ENCODE results near the gene HMCN1. TPM values are rescaled to one million over a fixed set of nuclear protein-coding genes. Genes with fewer than 3 reads are reported as not detected.

The HMCN1 gene
- total RNA-seq, 6 donors from 2014 or later = 15.7 to 43.3 (median 27.2) TPM

DNA sequence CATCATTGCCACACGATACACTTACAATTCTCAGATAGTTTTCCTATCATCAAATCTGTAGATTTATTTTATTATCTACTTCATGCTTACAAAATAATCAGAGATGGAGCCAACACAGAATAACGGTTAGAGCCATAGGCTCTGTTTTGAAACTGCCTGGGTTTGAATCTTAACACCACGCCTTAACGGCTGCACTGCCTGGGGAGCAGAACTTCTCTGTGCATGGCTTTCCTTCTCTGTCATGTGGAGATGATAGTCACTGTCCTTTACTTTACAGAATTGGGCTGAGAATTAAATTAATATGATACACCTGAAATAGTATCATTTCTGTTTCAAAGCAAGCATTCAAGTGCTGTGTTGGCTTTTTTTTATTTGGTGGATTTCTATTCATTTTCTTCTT is 177.8 kb downstream of the HMCN1 start:
- H3K27me3 ChIP-seq = peaks cover 0 to 3% (median 0%) of the 10 kb centered on the region in 4 donors
- H3K4me1 ChIP-seq = no peaks in the 10 kb centered on the region
- H3K36me3 ChIP-seq = no peaks in the 10 kb centered on the region
- no peaks in the 10 kb centered on the region for H3K9me3 ChIP-seq
- ATAC-seq (ENCODE audit: low FRiP score in 2 of 2) = no peak
- no peak for DNase-seq
- WGBS, 2 donors = 90 to 93% methylated on average over 4 of the region's 4 CpGs
- H3K4me3 ChIP-seq = no peak overlapping the region
- TF ChIP-seq, protein P1, sequence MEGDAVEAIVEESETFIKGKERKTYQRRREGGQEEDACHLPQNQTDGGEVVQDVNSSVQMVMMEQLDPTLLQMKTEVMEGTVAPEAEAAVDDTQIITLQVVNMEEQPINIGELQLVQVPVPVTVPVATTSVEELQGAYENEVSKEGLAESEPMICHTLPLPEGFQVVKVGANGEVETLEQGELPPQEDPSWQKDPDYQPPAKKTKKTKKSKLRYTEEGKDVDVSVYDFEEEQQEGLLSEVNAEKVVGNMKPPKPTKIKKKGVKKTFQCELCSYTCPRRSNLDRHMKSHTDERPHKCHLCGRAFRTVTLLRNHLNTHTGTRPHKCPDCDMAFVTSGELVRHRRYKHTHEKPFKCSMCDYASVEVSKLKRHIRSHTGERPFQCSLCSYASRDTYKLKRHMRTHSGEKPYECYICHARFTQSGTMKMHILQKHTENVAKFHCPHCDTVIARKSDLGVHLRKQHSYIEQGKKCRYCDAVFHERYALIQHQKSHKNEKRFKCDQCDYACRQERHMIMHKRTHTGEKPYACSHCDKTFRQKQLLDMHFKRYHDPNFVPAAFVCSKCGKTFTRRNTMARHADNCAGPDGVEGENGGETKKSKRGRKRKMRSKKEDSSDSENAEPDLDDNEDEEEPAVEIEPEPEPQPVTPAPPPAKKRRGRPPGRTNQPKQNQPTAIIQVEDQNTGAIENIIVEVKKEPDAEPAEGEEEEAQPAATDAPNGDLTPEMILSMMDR (IDR thresholded peaks at IDR 0.05) = no peak
- TF ChIP-seq POLR2A (IDR thresholded peaks at IDR 0.05) (no peak), POLR2AphosphoS5 (IDR thresholded peaks at IDR 0.05) (no peak), EP300 (IDR thresholded peaks at IDR 0.05) (no peak)
- H3K27ac ChIP-seq = no peak overlapping the region

DNA sequence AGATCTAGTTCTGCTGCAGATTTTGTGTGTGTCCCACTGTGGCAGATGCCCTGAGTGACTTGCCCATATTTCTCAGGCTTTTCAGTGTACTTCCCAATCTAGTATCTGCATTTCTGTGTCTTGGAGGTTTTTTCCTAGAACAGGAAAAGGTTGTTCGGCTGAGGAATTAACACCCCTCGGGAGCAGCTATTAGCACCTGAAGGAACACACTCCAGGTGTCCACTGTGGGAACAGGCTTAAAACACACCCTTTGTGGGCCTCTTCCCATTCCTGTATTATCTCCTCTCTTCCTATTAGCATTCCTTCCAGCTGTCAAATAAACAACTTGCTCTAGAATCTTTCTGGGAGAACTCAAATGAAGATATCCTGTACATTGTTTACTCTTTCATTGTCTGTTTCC is 178.3 kb downstream of the HMCN1 start:
- 34 to 64% methylated on average over 2 of the region's 2 CpGs for WGBS, 2 donors
- TF ChIP-seq, protein P1 (IDR thresholded peaks at IDR 0.05) = no peak
- no peak for TF ChIP-seq EP300 (IDR thresholded peaks at IDR 0.05)
- no peak for TF ChIP-seq POLR2AphosphoS5 (IDR thresholded peaks at IDR 0.05)
- TF ChIP-seq POLR2A (IDR thresholded peaks at IDR 0.05) = no peak
- ATAC-seq (ENCODE audit: low FRiP score in 2 of 2) = no peak

GRCh38 chr1:185914089-185914488 is 179.9 kb downstream of the HMCN1 start:
- Histone ChIP-seq H3K4me1 (no peaks in the 10 kb centered on the region), H3K36me3 (no peaks in the 10 kb centered on the region), H3K27ac (no peak overlapping the region), H3K9me3 (no peaks in the 10 kb centered on the region), H3K27me3 (peaks cover 0 to 3% (median 0%) of the 10 kb centered on the region in 4 donors), H3K4me3 (no peak overlapping the region)
- no peak for ATAC-seq (ENCODE audit: low FRiP score in 2 of 2)
- DNase-seq = no peak
- 88 to 100% methylated on average over 1 of the region's 1 CpG for WGBS, 2 donors
- TF ChIP-seq, protein P1 (IDR thresholded peaks at IDR 0.05) = no peak
- TF ChIP-seq POLR2AphosphoS5 (IDR thresholded peaks at IDR 0.05) (no peak), POLR2A (IDR thresholded peaks at IDR 0.05) (no peak), EP300 (IDR thresholded peaks at IDR 0.05) (no peak)

More for the DNA sequence above, 178.3 kb downstream of the HMCN1 start:
- H3K4me1 ChIP-seq = no peaks in the 10 kb centered on the region
- H3K27ac ChIP-seq = no peak overlapping the region
- no peak overlapping the region for H3K4me3 ChIP-seq
- DNase-seq = no peak
- H3K27me3 ChIP-seq = peaks cover 0 to 3% (median 0%) of the 10 kb centered on the region in 4 donors
- no peaks in the 10 kb centered on the region for H3K9me3 ChIP-seq
- no peaks in the 10 kb centered on the region for H3K36me3 ChIP-seq

GRCh38 chr1:185916861-185917260 is 182.7 kb downstream of the HMCN1 start:
- ATAC-seq (ENCODE audit: low FRiP score in 2 of 2) = no peak
- no peak overlapping the region for H3K4me3 ChIP-seq
- H3K36me3 ChIP-seq = no peaks in the 10 kb centered on the region
- peaks cover 0 to 3% (median 0%) of the 10 kb centered on the region in 4 donors for H3K27me3 ChIP-seq
- no peak for TF ChIP-seq EP300 (IDR thresholded peaks at IDR 0.05)
- no peak for TF ChIP-seq POLR2AphosphoS5 (IDR thresholded peaks at IDR 0.05)
- no peak for TF ChIP-seq POLR2A (IDR thresholded peaks at IDR 0.05)
- TF ChIP-seq, protein P1 (IDR thresholded peaks at IDR 0.05) = no peak
- no peak overlapping the region for H3K27ac ChIP-seq
- no peaks in the 10 kb centered on the region for H3K4me1 ChIP-seq
- DNase-seq = no peak
- no peaks in the 10 kb centered on the region for H3K9me3 ChIP-seq

- WGBS, 2 donors = 82 to 83% methylated on average over 3 of the region's 3 CpGs
- H3K9me3 ChIP-seq = no peaks in the 10 kb centered on the region
- peak in 1 of 2 donors; percentile 28 for DNase-seq
- H3K4me3 ChIP-seq = no peak overlapping the region
- H3K27ac ChIP-seq = no peak overlapping the region
- no peak for TF ChIP-seq POLR2AphosphoS5 (IDR thresholded peaks at IDR 0.05)
- TF ChIP-seq EP300 (IDR thresholded peaks at IDR 0.05) = no peak
- no peak for TF ChIP-seq POLR2A (IDR thresholded peaks at IDR 0.05)
- TF ChIP-seq, protein P1 (IDR thresholded peaks at IDR 0.05) = no peak
- no peak for ATAC-seq (ENCODE audit: low FRiP score in 2 of 2)
- peaks cover 0 to 3% (median 0%) of the 10 kb centered on the region in 4 donors for H3K27me3 ChIP-seq
- no peaks in the 10 kb centered on the region for H3K36me3 ChIP-seq
- H3K4me1 ChIP-seq = no peaks in the 10 kb centered on the region
Measured at GRCh38 chr1:185917646-185918045, 183.5 kb downstream of the HMCN1 start.

Measured in upper lobe of left lung (tissue), 6 donors.